Breast epithelium (tissue), 3 donors: ENCODE data around the gene PTPRG.

ENCODE experiments used
- POLR2A ChIP-seq: fragments of 450-650 bp; IDR thresholded peaks from one replicate; pipeline ENCODE4 v1.6.1; 2016; ENCODE audit warnings: antibody characterized with exemption, mild to moderate bottlenecking, moderate library complexity
- TF ChIP-seq, protein P1 (sequence below), 3 donors: fragments of 450-650 bp; IDR thresholded peaks; one replicate each; pipeline ENCODE4 v1.5.1; 2016 to 2017; ENCODE audit warnings: antibody characterized with exemption in 3 of 3, mild to moderate bottlenecking in 3 of 3, moderate library complexity in 3 of 3

- TF ChIP-seq, protein P1, sequence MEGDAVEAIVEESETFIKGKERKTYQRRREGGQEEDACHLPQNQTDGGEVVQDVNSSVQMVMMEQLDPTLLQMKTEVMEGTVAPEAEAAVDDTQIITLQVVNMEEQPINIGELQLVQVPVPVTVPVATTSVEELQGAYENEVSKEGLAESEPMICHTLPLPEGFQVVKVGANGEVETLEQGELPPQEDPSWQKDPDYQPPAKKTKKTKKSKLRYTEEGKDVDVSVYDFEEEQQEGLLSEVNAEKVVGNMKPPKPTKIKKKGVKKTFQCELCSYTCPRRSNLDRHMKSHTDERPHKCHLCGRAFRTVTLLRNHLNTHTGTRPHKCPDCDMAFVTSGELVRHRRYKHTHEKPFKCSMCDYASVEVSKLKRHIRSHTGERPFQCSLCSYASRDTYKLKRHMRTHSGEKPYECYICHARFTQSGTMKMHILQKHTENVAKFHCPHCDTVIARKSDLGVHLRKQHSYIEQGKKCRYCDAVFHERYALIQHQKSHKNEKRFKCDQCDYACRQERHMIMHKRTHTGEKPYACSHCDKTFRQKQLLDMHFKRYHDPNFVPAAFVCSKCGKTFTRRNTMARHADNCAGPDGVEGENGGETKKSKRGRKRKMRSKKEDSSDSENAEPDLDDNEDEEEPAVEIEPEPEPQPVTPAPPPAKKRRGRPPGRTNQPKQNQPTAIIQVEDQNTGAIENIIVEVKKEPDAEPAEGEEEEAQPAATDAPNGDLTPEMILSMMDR (IDR thresholded peaks at IDR 0.05) = no peak
- no peak for TF ChIP-seq POLR2A
Measured at GRCh38 chr3:62265528-62265927, 704.2 kb downstream of the PTPRG start.
